ENCODE measurements around the gene MXRA7. TPM values are rescaled to one million over a fixed set of nuclear protein-coding genes. Genes with fewer than 3 reads are reported as not detected.

Gene MXRA7
- total RNA-seq, 4 donors from 2014 or later: 31.0 to 633 (median 52.5) TPM

DNA sequence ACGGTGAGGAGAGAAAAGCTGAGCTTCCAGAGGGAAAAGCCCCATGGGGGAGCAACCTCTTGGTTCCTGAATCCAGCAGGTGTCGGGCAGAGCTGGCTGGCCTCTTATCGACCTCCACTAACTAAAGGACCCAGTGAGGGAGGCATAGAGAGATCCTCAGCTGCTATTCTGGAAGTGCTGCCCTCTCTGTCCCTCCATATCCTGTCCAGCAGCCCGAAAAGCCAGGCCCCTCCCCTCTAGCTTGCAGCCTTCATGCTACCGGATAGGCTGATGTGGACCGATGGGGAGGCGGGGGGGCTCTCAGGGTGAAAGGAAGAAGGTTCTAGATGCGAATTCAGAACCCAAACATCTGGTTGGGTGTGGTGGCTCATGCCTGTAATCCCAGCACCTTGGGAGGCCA lies 24.9 kb downstream of the MXRA7 start:
- no peak overlapping the region for H3K4me3 ChIP-seq
- TF ChIP-seq EP300 (IDR thresholded peaks at IDR 0.05; ENCODE audit: low read depth) (no peak), CTCF (IDR thresholded peaks at IDR 0.05) (no peak), POLR2AphosphoS5 (IDR thresholded peaks at IDR 0.05) (no peak), POLR2A (IDR thresholded peaks at IDR 0.05) (no peak)
- no peak for DNase-seq
- intact Hi-C loops (cut with DNase I; ENCODE audit: low total_unique reads) (no loop called here), in situ Hi-C loops (cut with MboI; ENCODE audit: low pct_ligation_motif_present in 1 of 4, low pct_unique_long_range_greater_than_20kb in 1 of 4, low sequenced_read_pairs in 3 of 4) (no loop called here)
- WGBS, 2 donors (ENCODE audit: low coverage in 1 of 2): 63% methylated on average over 8 of the region's 8 CpGs; no CpG with 5 or more reads in 1 of the 2 donors
- no peaks in the 10 kb centered on the region for H3K9me3 ChIP-seq
- no peaks in the 10 kb centered on the region for H3K36me3 ChIP-seq
- H3K27me3 ChIP-seq: no peaks in the 10 kb centered on the region
- peak overlapping the region; percentile 65 to 89 (median 84) for H3K27ac ChIP-seq
- H3K4me1 ChIP-seq: peaks cover 24 to 69% (median 46%) of the 10 kb centered on the region in 4 donors

- H3K4me3 ChIP-seq: no peak overlapping the region
- H3K27me3 ChIP-seq: no peaks in the 10 kb centered on the region
- in situ Hi-C loops (cut with MboI; ENCODE audit: low pct_ligation_motif_present in 1 of 4, low pct_unique_long_range_greater_than_20kb in 1 of 4, low sequenced_read_pairs in 3 of 4) (no loop called here), intact Hi-C loops (cut with DNase I; ENCODE audit: low total_unique reads) (no loop called here)
- peak overlapping the region in 3 of 4 donors; percentile 79 to 89 (median 89) for H3K27ac ChIP-seq
- H3K36me3 ChIP-seq: no peaks in the 10 kb centered on the region
- H3K9me3 ChIP-seq: no peaks in the 10 kb centered on the region
- WGBS, 2 donors (ENCODE audit: low coverage in 1 of 2): 83% methylated on average over 12 of the region's 12 CpGs; no CpG with 5 or more reads in 1 of the 2 donors
- H3K4me1 ChIP-seq: peaks cover 24 to 74% (median 50%) of the 10 kb centered on the region in 4 donors
- TF ChIP-seq CTCF (IDR thresholded peaks at IDR 0.05) (no peak), POLR2AphosphoS5 (IDR thresholded peaks at IDR 0.05) (no peak), EP300 (IDR thresholded peaks at IDR 0.05; ENCODE audit: low read depth) (no peak), POLR2A (IDR thresholded peaks at IDR 0.05) (no peak)
- DNase-seq: no peak
These were observed 25.4 kb downstream of the MXRA7 start for GRCh38 chr17:76685366-76685765.

GRCh38 chr17:76684756-76685155 lies 26.0 kb downstream of the MXRA7 start:
- Histone ChIP-seq H3K4me1 (peaks cover 24 to 76% (median 51%) of the 10 kb centered on the region in 4 donors), H3K27ac (peak overlapping the region in 3 of 4 donors; percentile 26 to 89 (median 79)), H3K36me3 (no peaks in the 10 kb centered on the region), H3K4me3 (no peak overlapping the region), H3K9me3 (no peaks in the 10 kb centered on the region), H3K27me3 (no peaks in the 10 kb centered on the region)
- in situ Hi-C loops (cut with MboI; ENCODE audit: low pct_ligation_motif_present in 1 of 4, low pct_unique_long_range_greater_than_20kb in 1 of 4, low sequenced_read_pairs in 3 of 4) (no loop called here), intact Hi-C loops (cut with DNase I; ENCODE audit: low total_unique reads) (loop anchor here (5.0 kb wide), 1 partner anchor 33 kb away; no protein-coding TSS in a partner anchor)
- WGBS, 2 donors (ENCODE audit: low coverage in 1 of 2): 68% methylated on average over 7 of the region's 7 CpGs; no CpG with 5 or more reads in 1 of the 2 donors
- TF ChIP-seq POLR2A (IDR thresholded peaks at IDR 0.05) (no peak), EP300 (IDR thresholded peaks at IDR 0.05; ENCODE audit: low read depth) (no peak), CTCF (IDR thresholded peaks at IDR 0.05) (no peak), POLR2AphosphoS5 (IDR thresholded peaks at IDR 0.05) (no peak)
- no peak for DNase-seq

GRCh38 chr17:76683921-76684745 lies 26.6 kb downstream of the MXRA7 start:
- intact Hi-C loops (cut with DNase I; ENCODE audit: low total_unique reads): loop anchor here (5.0 kb wide), 1 partner anchor 33 kb away; no protein-coding TSS in a partner anchor
- no peak for DNase-seq
- 80% methylated on average over 24 of the region's 25 CpGs; no CpG with 5 or more reads in 1 of the 2 donors for WGBS, 2 donors (ENCODE audit: low coverage in 1 of 2)
- H3K36me3 ChIP-seq: no peaks in the 10 kb centered on the region
- no peak overlapping the region for H3K4me3 ChIP-seq
- peak overlapping the region in 3 of 4 donors; percentile 26 to 89 (median 79) for H3K27ac ChIP-seq
- H3K4me1 ChIP-seq: peaks cover 24 to 70% (median 50%) of the 10 kb centered on the region in 4 donors
- no peaks in the 10 kb centered on the region for H3K27me3 ChIP-seq
- in situ Hi-C loops (cut with MboI; ENCODE audit: low pct_ligation_motif_present in 1 of 4, low pct_unique_long_range_greater_than_20kb in 1 of 4, low sequenced_read_pairs in 3 of 4): no loop called here
- TF ChIP-seq POLR2A (IDR thresholded peaks at IDR 0.05): no peak
- no peak for TF ChIP-seq EP300 (IDR thresholded peaks at IDR 0.05; ENCODE audit: low read depth)
- no peak for TF ChIP-seq POLR2AphosphoS5 (IDR thresholded peaks at IDR 0.05)
- TF ChIP-seq CTCF (IDR thresholded peaks at IDR 0.05): no peak
- no peaks in the 10 kb centered on the region for H3K9me3 ChIP-seq

All from transverse colon (tissue), 4 donors.